SU-DHL-6 (cell line): ENCODE measurements around the gene DENND2A.

ENCODE experiments used
- EZH2phosphoT487 ChIP-seq: fragments of 200-600 bp; sonication (generic), shearing (Covaris generic); conservative IDR thresholded peaks from 2 replicates; pipeline ENCODE4 v1.6.1; 2018; ENCODE audit warnings: mild to moderate bottlenecking, antibody characterized with exemption, low read length, moderate library complexity, mixed read lengths
- TF ChIP-seq, protein P1 (sequence below): fragments of 200-600 bp; sonication (generic); IDR thresholded peaks from one replicate; pipeline ENCODE4 v1.5.1; 2017; ENCODE audit warnings: antibody characterized with exemption, mild to moderate bottlenecking, low read length, moderate library complexity; ENCODE audit not compliant: insufficient read depth, poor library complexity, severe bottlenecking

DNA sequence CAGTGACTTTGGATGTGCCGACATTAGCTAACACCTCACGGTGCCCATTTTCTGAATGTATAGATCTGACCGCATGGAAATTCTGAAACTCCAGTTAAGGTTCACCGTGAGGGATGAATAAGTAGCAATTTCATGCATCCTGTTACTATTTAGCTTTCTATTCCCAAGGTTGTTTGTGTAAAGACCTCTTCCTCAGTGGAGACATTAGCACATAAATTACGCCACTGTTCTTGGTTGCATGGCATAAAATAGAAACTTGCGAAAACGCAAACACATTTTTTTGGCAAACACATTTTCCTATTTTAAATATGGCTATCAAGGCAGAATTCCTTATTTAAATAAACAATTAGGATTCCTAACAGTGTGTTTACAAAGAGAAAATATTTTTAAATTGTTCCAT is 36.5 kb downstream of the DENND2A start:
- TF ChIP-seq, protein P1, sequence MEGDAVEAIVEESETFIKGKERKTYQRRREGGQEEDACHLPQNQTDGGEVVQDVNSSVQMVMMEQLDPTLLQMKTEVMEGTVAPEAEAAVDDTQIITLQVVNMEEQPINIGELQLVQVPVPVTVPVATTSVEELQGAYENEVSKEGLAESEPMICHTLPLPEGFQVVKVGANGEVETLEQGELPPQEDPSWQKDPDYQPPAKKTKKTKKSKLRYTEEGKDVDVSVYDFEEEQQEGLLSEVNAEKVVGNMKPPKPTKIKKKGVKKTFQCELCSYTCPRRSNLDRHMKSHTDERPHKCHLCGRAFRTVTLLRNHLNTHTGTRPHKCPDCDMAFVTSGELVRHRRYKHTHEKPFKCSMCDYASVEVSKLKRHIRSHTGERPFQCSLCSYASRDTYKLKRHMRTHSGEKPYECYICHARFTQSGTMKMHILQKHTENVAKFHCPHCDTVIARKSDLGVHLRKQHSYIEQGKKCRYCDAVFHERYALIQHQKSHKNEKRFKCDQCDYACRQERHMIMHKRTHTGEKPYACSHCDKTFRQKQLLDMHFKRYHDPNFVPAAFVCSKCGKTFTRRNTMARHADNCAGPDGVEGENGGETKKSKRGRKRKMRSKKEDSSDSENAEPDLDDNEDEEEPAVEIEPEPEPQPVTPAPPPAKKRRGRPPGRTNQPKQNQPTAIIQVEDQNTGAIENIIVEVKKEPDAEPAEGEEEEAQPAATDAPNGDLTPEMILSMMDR: no peak
- TF ChIP-seq EZH2phosphoT487: no peak
